Measurements from ENCODE around the gene GRAMD4.

Gene GRAMD4

GRCh38 chr22:46726986-46727317 is 106.8 kb downstream of the GRAMD4 start:
- Histone ChIP-seq H3K4me1 (ENCODE audit: control insufficient read depth, insufficient read depth, low read length) (peaks cover 24% of the 10 kb centered on the region), H3K9ac (ENCODE audit: low read length) (no peak overlapping the region), H3K36me3 (ENCODE audit: control insufficient read depth, insufficient read depth, low read length) (no peaks in the 10 kb centered on the region), H3K4me3 (ENCODE audit: low read length) (no peak overlapping the region), H3K9me3 (ENCODE audit: control insufficient read depth, low read length) (no peaks in the 10 kb centered on the region), H3K27me3 (ENCODE audit: control insufficient read depth, insufficient read depth, low read length) (no peaks in the 10 kb centered on the region)

GRCh38 chr22:46727813-46728364 is 107.7 kb downstream of the GRAMD4 start:
- no peak overlapping the region for H3K9ac ChIP-seq (ENCODE audit: low read length)
- no peaks in the 10 kb centered on the region for H3K36me3 ChIP-seq (ENCODE audit: control insufficient read depth, insufficient read depth, low read length)
- H3K4me3 ChIP-seq (ENCODE audit: low read length), result no peak overlapping the region
- H3K27me3 ChIP-seq (ENCODE audit: control insufficient read depth, insufficient read depth, low read length), result no peaks in the 10 kb centered on the region
- no peaks in the 10 kb centered on the region for H3K9me3 ChIP-seq (ENCODE audit: control insufficient read depth, low read length)
- H3K4me1 ChIP-seq (ENCODE audit: control insufficient read depth, insufficient read depth, low read length), result peaks cover 26% of the 10 kb centered on the region

- Histone ChIP-seq H3K36me3 (ENCODE audit: control insufficient read depth, insufficient read depth, low read length) (no peaks in the 10 kb centered on the region), H3K4me3 (ENCODE audit: low read length) (no peak overlapping the region), H3K9ac (ENCODE audit: low read length) (no peak overlapping the region), H3K9me3 (ENCODE audit: control insufficient read depth, low read length) (no peaks in the 10 kb centered on the region), H3K4me1 (ENCODE audit: control insufficient read depth, insufficient read depth, low read length) (peaks cover 26% of the 10 kb centered on the region), H3K27me3 (ENCODE audit: control insufficient read depth, insufficient read depth, low read length) (no peaks in the 10 kb centered on the region)
These were observed 108.3 kb downstream of the GRAMD4 start for GRCh38 chr22:46728470-46728869.
